DMS114 treated with DMSO at 0.1 percent for 48 hours (cell line): ENCODE data around the gene FTO.

Experiments
- DNase-seq: peaks from one replicate; lab custom pipeline; 2025; ENCODE audit not compliant: unreplicated experiment; lab: John Stamatoyannopoulos, UW

Gene FTO

DNA sequence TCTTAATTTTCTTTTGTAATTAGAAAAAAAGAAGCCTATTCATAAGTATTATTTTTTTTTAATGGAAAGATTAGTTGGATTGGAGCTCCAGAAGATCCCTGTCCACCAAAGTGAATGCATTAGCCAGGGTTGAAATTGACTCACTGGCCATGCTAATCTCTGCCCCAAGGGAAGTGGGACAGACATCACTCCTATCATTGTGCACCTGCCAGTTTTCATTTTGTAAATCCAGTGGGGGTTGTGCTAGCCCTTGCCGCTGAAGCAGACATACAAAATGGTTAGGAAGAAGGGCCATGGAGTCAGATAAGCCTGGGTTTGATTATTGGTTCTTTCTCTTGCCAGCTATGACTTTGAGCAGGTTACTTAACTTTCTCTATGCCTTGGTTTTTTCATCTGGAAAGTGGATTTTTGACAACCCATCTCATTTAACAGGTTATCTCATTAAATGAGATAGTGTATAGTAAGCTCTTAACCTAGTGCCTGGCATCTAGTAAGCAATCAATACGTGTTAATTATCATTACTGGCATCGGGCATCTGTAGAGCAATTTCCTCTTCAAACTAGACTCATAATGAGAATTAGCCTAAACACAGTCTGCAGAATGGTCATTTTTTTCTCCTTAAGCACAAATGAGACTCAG is 365.8 kb downstream of the FTO start:
- DNase-seq: no peak

DNA sequence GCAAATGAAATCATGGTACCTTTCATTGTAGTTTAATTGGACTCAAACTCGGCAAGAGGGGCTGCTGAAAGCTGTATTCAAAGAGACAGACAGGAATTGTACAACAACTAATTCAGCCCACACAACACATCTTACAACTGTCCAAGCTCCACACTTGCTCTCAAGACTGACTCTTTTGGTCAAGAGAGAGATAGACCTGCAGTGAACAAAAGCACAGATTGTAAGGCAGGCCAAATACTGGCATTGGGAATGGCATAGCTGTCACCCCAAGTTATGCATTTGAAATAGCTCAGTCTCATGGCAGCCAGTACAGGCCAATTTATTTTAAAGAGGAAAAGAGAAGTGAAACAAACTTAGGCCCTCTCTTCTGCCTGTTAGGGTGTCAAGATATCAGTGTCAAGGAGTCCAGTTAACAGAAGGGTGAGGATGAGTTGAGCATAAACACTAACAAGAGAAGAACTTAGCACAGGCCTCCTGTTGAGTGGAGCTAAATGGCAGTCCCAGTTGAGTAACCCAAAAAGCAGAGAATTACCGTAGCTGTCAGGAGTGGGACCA is 366.9 kb downstream of the FTO start:
- no peak for DNase-seq

DNA sequence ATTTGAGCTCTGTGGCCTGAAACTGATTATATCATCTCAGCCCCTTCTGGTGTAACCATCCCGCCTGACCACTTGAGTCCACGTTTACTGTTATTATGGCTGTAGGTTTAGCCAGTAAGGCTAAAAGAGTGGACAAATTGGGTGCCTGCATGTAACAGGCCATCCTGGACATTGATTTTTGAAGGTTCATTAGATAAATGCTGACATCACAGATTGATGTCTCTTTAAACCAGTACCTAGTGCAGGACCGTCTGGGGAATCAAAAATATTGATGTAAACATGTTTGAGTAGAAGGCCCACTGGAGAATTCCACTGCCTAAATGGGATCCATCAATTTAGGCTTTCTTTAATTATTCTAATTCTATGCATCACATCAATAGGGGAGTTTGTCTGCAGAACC is 367.6 kb downstream of the FTO start:
- no peak for DNase-seq

DNA sequence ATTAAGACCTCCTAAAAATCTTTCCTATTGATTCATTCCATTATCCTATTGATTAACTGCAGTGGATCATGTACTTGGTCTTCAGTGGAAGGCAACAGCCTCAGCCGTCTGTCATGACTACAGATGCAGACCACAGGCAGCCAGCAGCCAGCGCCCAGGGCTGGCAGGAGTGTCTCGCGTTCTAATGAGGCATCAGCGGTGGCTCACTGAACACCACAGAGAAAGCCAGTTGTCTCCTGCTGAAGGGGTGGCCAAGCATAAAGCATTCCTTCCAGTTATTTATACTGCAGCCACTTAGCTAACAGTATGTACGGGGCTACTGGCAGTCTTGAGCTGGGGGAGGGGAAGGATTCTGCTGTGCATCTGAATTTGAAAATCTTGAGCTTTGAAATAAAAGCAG is 368.3 kb downstream of the FTO start:
- no peak for DNase-seq

DNA sequence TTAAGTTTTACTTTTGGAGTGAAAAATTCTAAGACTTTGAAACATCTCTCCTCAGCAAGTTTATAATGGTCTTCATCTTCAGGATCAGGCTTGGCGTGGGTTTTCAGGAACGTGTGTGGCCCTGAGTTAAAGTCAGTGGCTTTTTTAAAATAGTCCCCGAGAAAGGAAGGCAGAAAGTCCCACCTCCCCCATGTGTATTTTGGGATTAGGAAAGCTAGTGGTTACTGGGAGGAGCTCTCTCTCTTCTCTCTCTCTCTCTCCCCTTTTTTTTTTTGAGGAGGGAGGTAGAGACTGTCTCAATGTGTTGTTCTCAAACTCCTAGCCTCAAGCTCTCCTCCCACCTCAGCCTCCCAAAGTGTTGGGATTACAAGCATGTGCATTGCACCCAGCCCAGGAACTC is 369.4 kb downstream of the FTO start:
- DNase-seq: no peak

DNA sequence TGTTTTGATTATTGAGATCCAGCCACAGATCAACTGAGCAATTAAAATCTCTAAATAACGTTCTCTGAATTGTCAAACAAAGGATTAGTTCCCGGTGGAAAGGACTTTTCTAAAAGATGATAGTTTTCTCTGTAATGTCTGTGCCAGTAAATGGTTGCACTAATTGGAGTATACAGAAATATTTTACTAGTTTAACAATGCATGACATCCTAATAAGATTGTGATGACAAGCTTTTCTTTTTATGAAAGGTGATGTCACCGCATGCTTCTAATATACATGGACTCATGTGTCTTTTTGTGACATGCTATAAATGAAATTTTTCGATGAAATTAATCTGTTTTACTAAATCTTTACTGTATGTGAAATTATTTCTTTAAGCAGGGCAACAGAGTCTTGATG is 371.5 kb downstream of the FTO start:
- no peak for DNase-seq

DNA sequence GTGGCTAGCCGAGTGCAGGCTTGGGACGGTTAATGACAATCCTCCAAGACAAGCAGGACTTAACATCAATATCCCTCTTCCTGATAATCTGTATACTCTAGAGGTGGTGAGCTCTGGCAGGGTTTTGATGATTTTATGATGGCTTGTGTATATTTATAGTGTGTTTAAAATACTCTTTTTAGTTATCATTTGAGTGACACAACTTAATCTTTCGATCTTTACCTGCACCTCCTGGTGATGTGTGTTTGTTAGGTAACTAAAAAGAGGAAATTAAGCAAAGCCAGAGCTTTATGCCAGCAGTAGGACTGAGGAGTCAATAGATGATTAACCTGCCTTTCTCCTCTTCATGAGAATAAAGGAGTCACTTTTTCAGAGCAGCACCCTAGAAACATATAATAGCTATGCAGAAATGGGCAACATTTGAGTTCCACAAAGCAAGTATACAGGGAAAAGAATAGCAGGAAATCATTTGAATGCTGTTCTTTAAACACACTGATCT is 372.1 kb downstream of the FTO start:
- DNase-seq: no peak

DNA sequence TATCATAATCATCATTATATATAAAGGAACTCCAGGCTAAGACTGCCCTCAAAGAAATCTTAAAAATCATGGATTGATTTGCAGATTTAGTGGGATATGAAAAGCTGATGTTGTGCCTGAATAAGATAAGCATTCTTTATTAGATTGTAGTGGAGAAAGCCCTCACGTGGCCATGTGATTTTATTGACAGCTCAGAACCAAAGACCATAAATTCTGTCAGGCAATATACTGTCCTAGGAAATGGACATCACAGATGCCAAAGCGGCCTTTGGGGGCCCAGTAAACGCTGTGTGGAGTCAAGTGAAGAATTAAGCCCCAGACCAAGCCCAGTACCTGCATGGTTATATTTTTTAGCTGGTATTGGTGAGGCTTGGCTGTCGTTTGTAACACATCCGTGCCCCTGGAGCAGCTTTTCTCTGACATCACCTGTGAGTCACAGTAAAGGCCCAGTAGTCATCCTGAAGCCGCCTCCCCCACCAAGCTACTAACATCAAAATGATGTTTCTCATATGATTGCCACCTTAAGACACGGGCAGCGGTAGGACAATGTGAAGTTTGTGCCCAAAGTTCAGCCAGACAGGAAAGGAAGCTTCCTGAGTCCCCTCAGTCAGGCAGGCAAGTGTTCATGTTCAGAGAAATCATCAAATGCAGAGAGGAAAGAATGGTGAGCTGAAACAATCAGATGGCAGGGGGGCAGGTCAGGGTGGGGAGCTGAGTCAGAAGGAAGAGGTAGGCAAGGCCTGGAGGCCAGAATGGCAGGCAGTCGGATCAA is 373.3 kb downstream of the FTO start:
- DNase-seq: no peak

DNA sequence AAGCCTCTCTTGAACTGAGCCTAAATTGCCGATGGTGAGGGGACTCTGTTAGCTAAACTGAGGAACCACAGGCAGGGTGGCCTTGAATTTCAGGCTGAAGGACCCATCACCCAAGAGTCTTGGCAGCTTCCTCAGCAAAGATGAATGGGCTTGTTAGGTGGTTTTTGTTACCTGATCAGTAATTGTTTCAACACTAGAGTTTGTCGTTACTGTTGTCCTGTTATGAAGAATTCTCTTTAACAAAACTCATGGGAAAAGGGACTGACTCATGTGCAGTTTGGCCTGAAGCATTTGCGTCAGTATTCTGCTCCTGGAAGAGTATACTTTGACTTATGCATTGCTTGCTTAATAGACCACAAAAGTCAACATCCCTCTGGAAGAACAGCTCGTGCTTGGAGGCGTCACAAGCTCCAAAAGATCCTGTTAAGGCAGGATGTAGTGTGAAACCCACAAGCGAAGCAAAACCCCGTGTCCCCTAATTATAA is 376.6 kb downstream of the FTO start:
- no peak for DNase-seq

DNA sequence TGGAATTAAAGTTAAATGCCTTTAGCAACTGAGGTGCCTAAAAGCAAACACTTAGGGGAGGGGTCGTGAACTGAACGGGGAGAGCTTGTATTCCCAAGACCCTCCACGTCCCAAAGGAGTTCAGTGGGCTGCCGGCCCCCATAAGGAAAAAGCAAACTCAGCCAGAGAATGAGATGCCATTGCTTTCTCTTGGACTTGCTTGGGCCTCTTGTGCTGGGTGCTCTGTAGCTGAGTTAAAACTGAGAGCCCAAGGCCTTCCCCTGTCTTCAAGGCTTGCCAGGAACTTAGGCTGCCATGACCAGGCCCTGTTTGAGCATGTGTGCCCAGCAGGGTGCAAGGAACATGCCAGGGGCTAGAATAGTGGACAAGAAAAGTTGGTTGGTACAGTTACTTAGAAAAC is 382.8 kb downstream of the FTO start:
- DNase-seq: no peak

DNA sequence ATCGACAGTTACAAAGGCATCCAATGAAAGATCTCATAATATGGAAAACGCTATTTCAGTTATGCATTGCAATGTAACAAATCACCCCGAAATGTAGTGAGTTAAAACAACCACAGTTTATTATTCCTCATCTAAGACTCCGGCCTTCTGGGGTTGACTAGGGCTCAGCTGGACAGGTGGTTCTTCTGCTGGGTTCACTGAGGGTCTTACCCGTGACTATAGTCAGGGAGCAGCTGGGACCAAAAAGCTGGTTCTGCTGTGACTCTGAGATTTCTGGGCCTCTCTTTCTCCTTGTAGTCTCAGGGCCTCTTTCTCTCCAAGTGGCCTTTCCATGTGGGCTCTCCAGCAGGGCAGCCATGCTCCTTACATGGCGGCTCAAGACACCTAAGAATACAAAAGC is 386.6 kb downstream of the FTO start:
- no peak for DNase-seq

DNA sequence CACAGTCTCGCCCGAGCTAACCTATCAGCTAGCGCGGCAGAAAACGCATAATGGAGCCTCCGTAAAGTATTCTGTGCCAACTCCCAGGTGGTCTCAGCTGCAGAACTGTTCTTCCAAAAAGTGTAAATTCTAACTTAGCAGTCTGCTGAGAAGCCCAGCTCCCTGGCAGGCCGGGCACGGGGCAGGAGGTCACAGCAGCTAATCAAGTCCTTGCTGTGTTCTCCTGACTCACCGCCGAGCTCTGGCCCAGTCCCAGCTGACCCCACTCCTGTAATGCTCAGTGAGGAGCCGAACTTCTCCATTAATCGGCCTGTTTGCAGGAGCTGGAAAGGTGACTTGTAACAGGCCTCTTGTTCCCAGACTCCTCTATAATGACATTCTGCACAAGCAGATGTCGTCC is 389.3 kb downstream of the FTO start:
- DNase-seq: no peak

DNA sequence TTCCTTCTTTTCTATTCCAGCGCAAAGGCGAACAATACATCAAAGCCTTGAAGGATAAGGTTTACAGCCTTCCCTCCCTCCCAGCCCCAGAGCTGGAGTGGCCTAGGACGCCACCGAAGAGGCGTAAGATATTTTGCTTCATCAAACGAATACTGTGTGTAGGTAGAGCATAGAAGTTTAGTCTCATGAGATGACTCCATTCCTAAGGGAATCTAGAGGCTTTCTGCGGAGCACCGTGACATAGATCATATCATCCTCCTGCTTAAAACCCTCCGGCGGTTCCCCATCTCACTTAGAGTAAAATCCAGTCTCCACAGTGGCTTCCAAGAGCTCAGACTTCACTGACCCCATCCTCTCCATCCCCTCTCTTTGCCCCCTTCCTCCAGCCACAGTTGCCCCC is 390.7 kb downstream of the FTO start:
- no peak for DNase-seq

DNA sequence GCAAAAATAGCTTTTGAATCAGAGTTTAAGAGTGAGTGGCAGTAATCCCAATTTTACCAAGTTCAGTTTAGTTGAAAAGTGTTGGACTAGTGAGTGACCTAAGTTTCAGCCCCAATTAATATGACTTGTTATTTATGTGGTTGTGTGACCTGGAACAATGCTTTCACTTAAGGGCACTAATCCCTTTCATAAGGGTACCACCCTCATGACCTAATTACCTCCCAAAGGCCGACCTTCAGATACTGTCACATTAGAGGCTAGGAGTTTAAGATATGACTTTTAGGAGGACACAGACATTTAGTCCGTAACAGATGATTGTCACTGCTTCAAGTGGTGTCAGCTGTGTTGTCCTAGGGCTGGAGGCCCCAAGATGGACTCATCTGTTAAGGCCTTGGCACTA is 392.7 kb downstream of the FTO start:
- no peak for DNase-seq

DNA sequence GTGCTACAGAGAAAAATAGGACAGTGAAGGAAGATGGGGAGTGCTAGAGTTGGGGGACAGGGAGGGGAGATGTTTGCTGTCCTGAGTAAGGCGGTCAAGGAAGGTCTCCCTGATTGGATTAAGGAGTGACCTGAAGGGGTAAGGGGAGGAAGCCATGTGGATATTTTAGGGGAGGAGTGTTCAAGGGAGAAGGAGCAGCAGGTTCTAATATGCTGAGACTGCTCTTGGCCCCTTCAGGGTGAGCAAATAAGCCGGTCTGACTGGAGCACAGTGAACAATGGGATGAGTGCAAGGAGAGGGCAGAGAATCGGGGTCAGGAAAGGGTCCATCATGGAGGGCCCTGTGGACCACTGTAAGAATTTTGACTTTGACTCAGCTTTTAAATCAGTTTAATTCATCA is 393.8 kb downstream of the FTO start:
- no peak for DNase-seq

DNA sequence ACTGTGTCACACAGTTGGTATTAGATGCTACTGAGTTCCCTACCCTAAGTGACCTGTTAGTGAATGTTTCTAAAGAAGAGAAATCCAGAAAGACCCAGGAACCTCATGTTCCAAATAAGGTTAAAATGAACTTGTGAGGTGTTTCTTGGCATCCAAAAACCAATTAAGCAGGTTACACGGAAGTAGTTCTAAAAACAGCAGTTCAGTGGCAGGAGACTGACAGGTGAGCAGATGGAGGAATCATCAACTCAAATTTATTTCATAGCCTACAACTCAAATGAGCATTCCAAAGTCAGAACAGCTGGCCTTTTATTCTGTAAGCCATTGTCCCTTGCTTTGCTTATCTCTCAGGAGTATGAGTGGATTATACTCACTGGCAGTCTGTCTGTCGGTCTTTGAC is 394.3 kb downstream of the FTO start:
- no peak for DNase-seq

DNA sequence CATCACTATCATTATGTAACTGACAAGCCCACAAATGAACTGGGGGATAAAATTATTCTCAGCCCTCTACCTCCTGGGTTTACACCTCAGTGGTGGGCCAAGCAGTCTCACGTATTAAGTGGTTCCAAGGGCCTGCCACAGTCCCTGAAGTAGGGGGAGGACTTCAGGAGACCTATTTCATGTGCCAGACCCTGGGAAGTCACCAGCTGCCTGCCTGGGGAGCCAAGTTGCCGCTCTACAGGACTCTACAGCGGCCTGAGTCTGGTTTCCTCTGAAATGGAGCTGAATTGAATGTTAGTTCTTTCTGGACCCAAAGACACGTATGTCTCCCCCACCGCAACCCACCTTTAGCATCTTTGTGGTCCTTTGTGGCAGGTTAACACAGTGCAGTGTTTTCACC is 395.7 kb downstream of the FTO start:
- DNase-seq: no peak

DNA sequence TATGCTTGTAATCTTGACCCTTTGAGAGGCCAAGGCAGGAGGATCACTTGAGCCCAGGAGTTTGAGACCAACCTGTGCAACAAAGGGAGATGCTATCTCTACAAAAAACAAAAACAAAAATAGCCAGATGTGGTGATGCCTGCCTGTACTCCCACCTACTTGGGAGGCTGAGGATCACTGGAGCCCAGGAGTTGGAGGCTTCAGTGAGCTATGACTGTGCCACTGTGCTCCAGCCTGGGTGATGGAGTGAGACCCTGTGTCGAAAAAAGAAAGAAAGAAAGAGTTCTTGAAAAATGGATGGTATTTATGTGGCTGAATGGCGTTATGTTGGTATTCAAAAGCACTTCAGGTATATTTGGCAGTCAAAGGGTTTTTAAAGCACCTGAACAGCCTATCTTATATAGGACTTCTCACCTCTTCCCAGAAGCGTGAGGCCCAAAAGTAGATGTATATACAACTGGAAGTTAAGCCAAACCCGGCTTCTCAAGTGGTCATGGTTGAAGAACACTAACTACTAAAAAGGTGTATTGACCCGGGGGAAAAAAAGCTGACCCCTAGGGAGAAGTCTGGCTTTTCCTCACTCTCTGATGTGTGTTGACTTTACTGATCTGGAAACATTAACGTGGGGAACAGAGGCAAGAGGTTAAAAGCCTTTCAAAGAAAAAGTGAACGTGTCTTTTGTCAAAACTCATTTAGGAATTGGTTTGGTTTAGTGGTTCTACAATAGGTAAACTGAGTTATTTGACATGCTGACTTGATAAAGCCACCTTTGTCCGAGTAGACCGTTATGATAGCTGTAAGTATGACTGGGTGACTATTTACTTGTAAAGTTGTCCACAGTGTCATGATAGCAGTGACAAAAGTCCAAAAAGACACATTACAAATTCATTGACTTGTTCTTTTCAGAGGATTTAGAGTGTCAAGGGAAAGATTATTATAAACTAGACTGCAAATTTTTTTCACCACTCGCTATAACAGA is 399.2 kb downstream of the FTO start:
- DNase-seq: no peak

DNA sequence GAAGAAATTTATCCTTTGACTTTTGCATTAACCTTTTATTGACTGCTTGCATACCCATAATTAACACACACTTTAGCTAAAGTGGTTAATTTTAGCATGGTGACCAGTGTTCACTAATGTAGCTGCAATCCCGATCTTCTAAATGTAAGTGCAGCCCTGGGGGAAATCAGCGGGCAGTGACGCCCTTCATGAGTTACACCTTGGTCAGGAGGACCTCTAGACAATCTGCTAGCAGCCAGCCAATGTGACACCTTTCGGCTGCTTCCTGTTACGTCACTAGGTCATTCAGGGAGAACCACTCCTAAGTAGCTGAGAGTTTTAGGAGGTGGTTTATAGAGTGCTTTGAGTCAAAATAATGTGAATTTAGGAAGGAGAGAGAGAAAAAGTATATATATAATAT is 402.1 kb downstream of the FTO start:
- DNase-seq: no peak

DNA sequence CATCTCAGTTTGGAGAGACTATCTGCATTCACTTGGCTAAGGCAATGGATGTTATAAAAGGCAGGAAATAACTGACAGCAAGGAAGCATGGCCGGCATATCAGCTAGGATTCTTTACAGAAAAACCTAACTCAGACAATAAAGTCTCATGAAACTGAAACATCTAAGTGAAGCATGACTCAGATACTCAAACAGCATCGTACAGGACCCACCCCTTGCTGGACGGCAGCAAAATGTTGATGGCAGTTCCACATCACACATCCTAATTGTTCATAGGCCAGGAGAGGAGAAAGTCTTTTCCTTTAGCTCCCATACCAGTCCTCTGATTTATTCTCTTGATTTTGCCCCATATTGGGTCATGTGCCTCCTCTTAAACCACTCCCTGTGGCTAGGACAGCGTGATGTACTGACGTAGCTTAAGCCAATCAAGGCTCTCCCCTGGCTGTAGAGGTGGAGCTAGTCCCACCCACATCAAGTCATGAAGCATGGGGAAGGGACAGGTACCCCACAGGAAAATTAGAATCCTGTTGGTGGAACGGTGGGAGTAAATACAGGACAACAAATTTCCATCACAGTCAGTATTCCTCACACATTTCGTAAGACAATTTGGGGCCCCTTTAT is 403.7 kb downstream of the FTO start:
- DNase-seq: no peak
